SH-SY5Y (cell line): Measurements from ENCODE around the gene ACKR2.

Source experiments
- GATA2 ChIP-seq: IDR thresholded peaks from 2 replicates; pipeline ENCODE4 v1.6.1; 2011; ENCODE audit warnings: mild to moderate bottlenecking, low read depth, low read length
- GATA3 ChIP-seq: IDR thresholded peaks from 2 replicates; pipeline ENCODE4 v1.6.1; 2011; ENCODE audit warnings: low read depth, mild to moderate bottlenecking, low read length, moderate library complexity

GRCh38 chr3:42892169-42892568 is 82.9 kb downstream of the ACKR2 start:
- no peak for TF ChIP-seq GATA2
- TF ChIP-seq GATA3 = no peak
